ENCODE measurements around the gene OTOP2. TPM values are rescaled to one million over a fixed set of nuclear protein-coding genes. Genes with fewer than 3 reads are reported as not detected.
"Not testable (repeated sequence)": the region's sequence is repeated elsewhere in the genome, so short reads cannot be mapped to it uniquely, and the experiment has no call there.

Gene OTOP2
- total and polyA plus RNA-seq, 2 donors from 2014 or later: not detected

- H3K27ac ChIP-seq (ENCODE audit: low read depth in 2 of 2, low read length in 2 of 2): no peak overlapping the region
- H3K4me3 ChIP-seq (ENCODE audit: low read length in 3 of 3): no peak overlapping the region
- H3K27me3 ChIP-seq (ENCODE audit: control insufficient read depth, insufficient read depth, low read length): no peaks in the 10 kb centered on the region
- peaks cover 0 to 4% (median 3%) of the 10 kb centered on the region in 3 donors for H3K4me1 ChIP-seq (ENCODE audit: control insufficient read depth in 2 of 3, insufficient read depth in 2 of 3, low read depth in 1 of 3, low read length in 3 of 3)
- H3K36me3 ChIP-seq (ENCODE audit: control insufficient read depth in 2 of 3, insufficient read depth in 3 of 3, low read length in 3 of 3): no peaks in the 10 kb centered on the region
- FAIRE-seq (no peak), DNase-seq (no peak)
- no peak for TF ChIP-seq CTCF (IDR thresholded peaks at IDR 0.05; ENCODE audit: borderline replicate concordance, extremely low read depth, insufficient read depth)
- intact Hi-C loops (cut with DNase I): no loop called here
- no peaks in the 10 kb centered on the region for H3K9me3 ChIP-seq (ENCODE audit: control insufficient read depth in 2 of 3, insufficient read depth in 1 of 3, low read length in 3 of 3)
- H3K9ac ChIP-seq (ENCODE audit: low read length in 3 of 3): no peak overlapping the region
Measured at GRCh38 chr17:74968361-74968780, 44.3 kb downstream of the OTOP2 start.

- intact Hi-C loops (cut with DNase I): not testable (repeated sequence)
Measured at GRCh38 chr17:74969501-74969900, 45.4 kb downstream of the OTOP2 start.

GRCh38 chr17:74970395-74970794 lies 46.3 kb downstream of the OTOP2 start:
- FAIRE-seq: no peak
- no peak overlapping the region for H3K4me3 ChIP-seq (ENCODE audit: low read length in 3 of 3)

More at GRCh38 chr17:74969501-74969900, 45.4 kb downstream of the OTOP2 start:
- not testable (repeated sequence) for H3K27ac ChIP-seq (ENCODE audit: low read depth in 2 of 2, low read length in 2 of 2); H3K4me3 ChIP-seq (ENCODE audit: low read length in 3 of 3); H3K36me3 ChIP-seq (ENCODE audit: control insufficient read depth in 2 of 3, insufficient read depth in 3 of 3, low read length in 3 of 3); FAIRE-seq; DNase-seq; H3K9me3 ChIP-seq (ENCODE audit: control insufficient read depth in 2 of 3, insufficient read depth in 1 of 3, low read length in 3 of 3); H3K27me3 ChIP-seq (ENCODE audit: control insufficient read depth, insufficient read depth, low read length); H3K4me1 ChIP-seq (ENCODE audit: control insufficient read depth in 2 of 3, insufficient read depth in 2 of 3, low read depth in 1 of 3, low read length in 3 of 3); H3K9ac ChIP-seq (ENCODE audit: low read length in 3 of 3)

More at GRCh38 chr17:74970395-74970794, 46.3 kb downstream of the OTOP2 start:
- H3K4me1 ChIP-seq (ENCODE audit: control insufficient read depth in 2 of 3, insufficient read depth in 2 of 3, low read depth in 1 of 3, low read length in 3 of 3): peaks cover 0 to 4% (median 3%) of the 10 kb centered on the region in 3 donors
- no peaks in the 10 kb centered on the region for H3K27me3 ChIP-seq (ENCODE audit: control insufficient read depth, insufficient read depth, low read length)
- peak overlapping the region in 1 of 2 donors; percentile 72 for H3K27ac ChIP-seq (ENCODE audit: low read depth in 2 of 2, low read length in 2 of 2)
- no peak for DNase-seq
- H3K9me3 ChIP-seq (ENCODE audit: control insufficient read depth in 2 of 3, insufficient read depth in 1 of 3, low read length in 3 of 3): no peaks in the 10 kb centered on the region
- no peaks in the 10 kb centered on the region for H3K36me3 ChIP-seq (ENCODE audit: control insufficient read depth in 2 of 3, insufficient read depth in 3 of 3, low read length in 3 of 3)
- no peak for TF ChIP-seq CTCF (IDR thresholded peaks at IDR 0.05; ENCODE audit: borderline replicate concordance, extremely low read depth, insufficient read depth)
- no peak overlapping the region for H3K9ac ChIP-seq (ENCODE audit: low read length in 3 of 3)
- intact Hi-C loops (cut with DNase I): no loop called here

All from kidney (tissue), 14 donors.